GM12878 (cell line): ENCODE results near the gene RAB10.
A peak's percentile ranks its signal among the peaks of the same experiment; 100 is the strongest.

Source experiments
- GABPA ChIP-seq: IDR thresholded peaks from 2 replicates; pipeline ENCODE4 v1.6.1; 2014; ENCODE audit warnings: antibody characterized with exemption, low read depth, mild to moderate bottlenecking, inconsistent platforms
- KDM1A ChIP-seq: fragments of 200-600 bp; sonication (generic); IDR thresholded peaks from 2 replicates; pipeline ENCODE4 v1.6.1; 2016; ENCODE audit warnings: borderline replicate concordance
- POLR2A ChIP-seq: IDR thresholded peaks from 2 replicates; pipeline ENCODE4 v1.6.1; 2011; ENCODE audit warnings: low read depth, mild to moderate bottlenecking, low read length
- RCOR1 ChIP-seq: conservative IDR thresholded peaks from 2 replicates; pipeline ENCODE4 v1.6.1; 2012; ENCODE audit warnings: low read depth, low read length, improper control_type of control experiment
- RELA ChIP-seq: fragments of 450-650 bp; IDR thresholded peaks from 2 replicates; pipeline ENCODE4 v1.8.0; 2014; ENCODE audit warnings: borderline replicate concordance; ENCODE audit not compliant: partially characterized antibody
- SREBF2 ChIP-seq: IDR thresholded peaks from 2 replicates; pipeline ENCODE4 v1.6.1; 2012; ENCODE audit warnings: mild to moderate bottlenecking, low read length
- TARDBP ChIP-seq: IDR thresholded peaks from 2 replicates; pipeline ENCODE4 v1.6.1; 2016; ENCODE audit warnings: borderline replicate concordance
- ZZZ3 ChIP-seq: IDR thresholded peaks from 2 replicates; pipeline ENCODE4 v1.6.1; 2011; ENCODE audit warnings: low read depth; ENCODE audit not compliant: control insufficient read depth, insufficient read length
- TF ChIP-seq, protein P1 (sequence below): IDR thresholded peaks from 2 replicates; pipeline ENCODE4 v1.6.1; 2012; ENCODE audit warnings: mild to moderate bottlenecking, low read depth, low read length
- TF ChIP-seq, protein P2 (sequence below), 3 experiments: IDR thresholded peaks in 2 of 3; conservative IDR thresholded peaks in 1 of 3; 2 replicates each; pipeline ENCODE4 v1.5.1; 2011; ENCODE audit warnings: low read depth in 3 of 3, low read length in 3 of 3, mild to moderate bottlenecking in 3 of 3, control low read depth in 2 of 3, moderate library complexity in 2 of 3, inconsistent platforms in 1 of 3, mixed read lengths in 1 of 3; ENCODE audit not compliant: control insufficient read depth in 2 of 3, insufficient read depth in 1 of 3; ENCODE audit errors: extremely low read depth in 1 of 3

DNA sequence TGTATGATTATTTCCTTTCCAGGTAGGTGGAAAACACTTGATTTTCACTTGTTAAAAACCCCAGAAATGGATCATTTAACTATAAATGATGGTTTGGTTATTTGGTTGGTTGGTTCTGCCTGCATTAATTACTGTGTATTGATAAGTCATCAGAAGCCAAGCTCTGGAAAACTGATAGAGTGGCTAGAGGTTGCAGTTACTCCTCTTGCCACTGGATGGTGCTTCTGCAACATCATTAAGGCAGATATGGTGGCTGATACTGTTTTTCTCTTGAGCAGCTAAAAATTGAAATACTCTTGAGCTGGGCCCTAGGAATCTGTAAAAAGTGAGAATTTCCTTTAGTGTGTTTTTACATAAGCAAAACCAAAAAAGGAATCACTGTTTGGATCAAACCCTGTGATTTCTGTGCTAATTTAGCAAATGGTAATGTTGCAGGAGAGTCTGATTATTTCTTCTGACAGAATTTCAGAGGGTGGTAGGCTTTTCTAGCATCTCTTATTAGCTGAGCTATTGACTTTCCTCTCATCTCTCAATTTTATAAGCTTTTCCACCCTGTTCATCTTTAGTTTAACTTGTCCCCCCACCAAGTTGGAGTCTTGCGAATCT is 54.3 kb downstream of the RAB10 start:
- TF ChIP-seq ZZZ3 (no peak), RELA (no peak), SREBF2 (no peak), GABPA (no peak), RCOR1 (no peak), POLR2A (no peak), KDM1A (no peak), TARDBP (no peak)
- TF ChIP-seq, protein P1, sequence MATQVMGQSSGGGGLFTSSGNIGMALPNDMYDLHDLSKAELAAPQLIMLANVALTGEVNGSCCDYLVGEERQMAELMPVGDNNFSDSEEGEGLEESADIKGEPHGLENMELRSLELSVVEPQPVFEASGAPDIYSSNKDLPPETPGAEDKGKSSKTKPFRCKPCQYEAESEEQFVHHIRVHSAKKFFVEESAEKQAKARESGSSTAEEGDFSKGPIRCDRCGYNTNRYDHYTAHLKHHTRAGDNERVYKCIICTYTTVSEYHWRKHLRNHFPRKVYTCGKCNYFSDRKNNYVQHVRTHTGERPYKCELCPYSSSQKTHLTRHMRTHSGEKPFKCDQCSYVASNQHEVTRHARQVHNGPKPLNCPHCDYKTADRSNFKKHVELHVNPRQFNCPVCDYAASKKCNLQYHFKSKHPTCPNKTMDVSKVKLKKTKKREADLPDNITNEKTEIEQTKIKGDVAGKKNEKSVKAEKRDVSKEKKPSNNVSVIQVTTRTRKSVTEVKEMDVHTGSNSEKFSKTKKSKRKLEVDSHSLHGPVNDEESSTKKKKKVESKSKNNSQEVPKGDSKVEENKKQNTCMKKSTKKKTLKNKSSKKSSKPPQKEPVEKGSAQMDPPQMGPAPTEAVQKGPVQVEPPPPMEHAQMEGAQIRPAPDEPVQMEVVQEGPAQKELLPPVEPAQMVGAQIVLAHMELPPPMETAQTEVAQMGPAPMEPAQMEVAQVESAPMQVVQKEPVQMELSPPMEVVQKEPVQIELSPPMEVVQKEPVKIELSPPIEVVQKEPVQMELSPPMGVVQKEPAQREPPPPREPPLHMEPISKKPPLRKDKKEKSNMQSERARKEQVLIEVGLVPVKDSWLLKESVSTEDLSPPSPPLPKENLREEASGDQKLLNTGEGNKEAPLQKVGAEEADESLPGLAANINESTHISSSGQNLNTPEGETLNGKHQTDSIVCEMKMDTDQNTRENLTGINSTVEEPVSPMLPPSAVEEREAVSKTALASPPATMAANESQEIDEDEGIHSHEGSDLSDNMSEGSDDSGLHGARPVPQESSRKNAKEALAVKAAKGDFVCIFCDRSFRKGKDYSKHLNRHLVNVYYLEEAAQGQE, result no peak
- TF ChIP-seq, protein P2, sequence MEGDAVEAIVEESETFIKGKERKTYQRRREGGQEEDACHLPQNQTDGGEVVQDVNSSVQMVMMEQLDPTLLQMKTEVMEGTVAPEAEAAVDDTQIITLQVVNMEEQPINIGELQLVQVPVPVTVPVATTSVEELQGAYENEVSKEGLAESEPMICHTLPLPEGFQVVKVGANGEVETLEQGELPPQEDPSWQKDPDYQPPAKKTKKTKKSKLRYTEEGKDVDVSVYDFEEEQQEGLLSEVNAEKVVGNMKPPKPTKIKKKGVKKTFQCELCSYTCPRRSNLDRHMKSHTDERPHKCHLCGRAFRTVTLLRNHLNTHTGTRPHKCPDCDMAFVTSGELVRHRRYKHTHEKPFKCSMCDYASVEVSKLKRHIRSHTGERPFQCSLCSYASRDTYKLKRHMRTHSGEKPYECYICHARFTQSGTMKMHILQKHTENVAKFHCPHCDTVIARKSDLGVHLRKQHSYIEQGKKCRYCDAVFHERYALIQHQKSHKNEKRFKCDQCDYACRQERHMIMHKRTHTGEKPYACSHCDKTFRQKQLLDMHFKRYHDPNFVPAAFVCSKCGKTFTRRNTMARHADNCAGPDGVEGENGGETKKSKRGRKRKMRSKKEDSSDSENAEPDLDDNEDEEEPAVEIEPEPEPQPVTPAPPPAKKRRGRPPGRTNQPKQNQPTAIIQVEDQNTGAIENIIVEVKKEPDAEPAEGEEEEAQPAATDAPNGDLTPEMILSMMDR (IDR thresholded peaks at IDR 0.05 in 2 of 3, conservative IDR thresholded peaks at IDR 0.05 in 1 of 3; ENCODE audit: control insufficient read depth in 2 of 3, extremely low read depth in 1 of 3, insufficient read depth in 1 of 3, low read depth in 3 of 3, low read length in 3 of 3), result peak; percentile 65 to 77 (median 74)
